Uterus (tissue), 2 donors: ENCODE measurements around the gene OR8B12.

ENCODE experiments used
- CTCF ChIP-seq, 4 experiments: fragments of 200-600 bp in 2 of 4; fragments of 450-650 bp in 2 of 4; sonication (generic) in 2 of 4; IDR thresholded peaks; one replicate each; pipeline ENCODE4 v1.5.1; 2016 to 2019; ENCODE audit warnings: antibody characterized with exemption in 4 of 4, mild to moderate bottlenecking in 2 of 4, moderate library complexity in 1 of 4
- POLR2A ChIP-seq, 2 donors: fragments of 450-650 bp; IDR thresholded peaks; one replicate each; pipeline ENCODE4 v1.6.1; 2016; ENCODE audit warnings: antibody characterized with exemption in 2 of 2, mild to moderate bottlenecking in 1 of 2, moderate library complexity in 1 of 2

DNA sequence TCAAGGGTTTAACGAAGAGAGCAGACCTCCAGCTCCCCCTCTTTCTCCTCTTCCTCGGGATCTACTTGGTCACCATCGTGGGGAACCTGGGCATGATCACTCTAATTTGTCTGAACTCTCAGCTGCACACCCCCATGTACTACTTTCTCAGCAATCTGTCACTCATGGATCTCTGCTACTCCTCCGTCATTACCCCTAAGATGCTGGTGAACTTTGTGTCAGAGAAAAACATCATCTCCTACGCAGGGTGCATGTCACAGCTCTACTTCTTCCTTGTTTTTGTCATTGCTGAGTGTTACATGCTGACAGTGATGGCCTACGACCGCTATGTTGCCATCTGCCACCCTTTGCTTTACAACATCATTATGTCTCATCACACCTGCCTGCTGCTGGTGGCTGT, 26.7 kb upstream of the OR8B12 start:
- TF ChIP-seq CTCF (IDR thresholded peaks at IDR 0.05) (no peak), POLR2A (IDR thresholded peaks at IDR 0.05) (no peak)
